ENCODE data around the gene NTF3. TPM values are rescaled to one million over a fixed set of nuclear protein-coding genes. Genes with fewer than 3 reads are reported as not detected.

The NTF3 gene
- total RNA-seq, 5 donors from 2014 or later (not counting 1 experiment from before 2014, with no cell fraction given) = not detected

DNA sequence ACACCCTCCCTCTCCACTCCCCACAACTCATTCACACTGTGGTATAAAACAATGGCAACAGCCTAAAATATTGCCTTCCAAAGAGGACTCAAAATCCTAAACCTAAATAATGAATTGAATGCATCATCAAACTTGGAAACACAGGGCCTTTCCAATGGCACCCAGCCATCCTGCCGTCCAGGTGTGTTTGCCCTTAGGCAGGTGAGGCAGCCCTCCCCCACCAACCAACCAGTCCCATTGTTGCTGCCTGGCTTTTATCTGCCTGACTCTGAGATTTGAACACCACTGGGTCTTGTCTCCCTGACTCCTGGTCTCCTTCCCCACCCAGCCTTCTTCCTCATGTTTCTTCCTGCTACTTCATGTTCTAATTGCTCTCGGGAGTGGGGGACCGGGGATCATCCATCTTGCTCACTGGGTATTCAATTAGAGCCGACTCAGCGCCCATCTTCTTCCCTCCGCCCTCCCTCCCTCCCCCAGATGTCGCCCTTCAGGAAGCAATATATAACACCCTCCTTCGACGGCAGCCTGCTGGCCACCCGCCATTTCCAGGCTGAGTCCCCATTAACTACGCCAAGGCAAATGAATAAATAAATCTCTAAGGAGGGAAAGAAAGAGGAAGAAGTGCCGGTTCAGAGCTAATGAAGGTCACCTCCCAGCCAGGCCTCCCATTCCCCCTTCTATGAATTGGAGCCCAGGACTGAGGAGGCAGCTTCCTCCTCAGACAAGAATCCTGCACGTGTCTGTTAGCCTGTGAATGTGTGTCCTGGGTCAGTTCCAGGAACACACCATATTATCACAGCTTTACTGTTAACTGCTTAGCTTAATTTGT, 36.3 kb upstream of the NTF3 start:
- H3K4me1 Mint-ChIP-seq = no peaks in the 10 kb centered on the region
- Histone ChIP-seq H3K27me3 (replicated peaks in 1 of 2; ENCODE audit: control insufficient read depth in 2 of 2, extremely low read depth in 1 of 2, insufficient read depth in 2 of 2, low read length in 1 of 2) (no peaks in the 10 kb centered on the region), H3K9me3 (no peaks in the 10 kb centered on the region), H3K36me3 (ENCODE audit: control insufficient read depth in 2 of 2, extremely low read depth in 1 of 2, insufficient read depth in 1 of 2, low read length in 1 of 2) (no peaks in the 10 kb centered on the region), H3K27ac (ENCODE audit: low read length) (no peak overlapping the region), H3K4me3 (ENCODE audit: control insufficient read depth in 1 of 2, extremely low read depth in 1 of 2, low read length in 1 of 2) (no peak overlapping the region), H3K4me1 (ENCODE audit: control insufficient read depth in 1 of 2, extremely low read depth in 1 of 2, insufficient read depth in 2 of 2, low read length in 2 of 2) (no peaks in the 10 kb centered on the region)
- no peaks in the 10 kb centered on the region for H3K9me3 Mint-ChIP-seq
- ATAC-seq (replicated peaks in 1 of 4) = no peak
- peaks cover 5 to 11% of the 10 kb centered on the region in 2 donors for H3K27me3 Mint-ChIP-seq
- DNase-seq = no peak
- WGBS (ENCODE audit: insufficient coverage) = 42% methylated on average over 4 of the region's 13 CpGs
- H3K4me3 Mint-ChIP-seq = no peak overlapping the region
- ChIA-PET CTCF (interaction anchor here in 1 of 2 donors (0.5 kb wide), 1 partner anchor 17 kb away, joined by 4 read pairs; no protein-coding TSS in a partner anchor), POLR2A (no interaction called here)
- H3K27ac Mint-ChIP-seq = no peak overlapping the region
- H3K36me3 Mint-ChIP-seq = no peaks in the 10 kb centered on the region

- H3K36me3 Mint-ChIP-seq = no peaks in the 10 kb centered on the region
- no peaks in the 10 kb centered on the region for H3K4me1 Mint-ChIP-seq
- ATAC-seq (replicated peaks in 1 of 4) = no peak
- Histone ChIP-seq H3K27ac (ENCODE audit: low read length) (no peak overlapping the region), H3K4me1 (ENCODE audit: control insufficient read depth in 1 of 2, extremely low read depth in 1 of 2, insufficient read depth in 2 of 2, low read length in 2 of 2) (no peaks in the 10 kb centered on the region), H3K4me3 (ENCODE audit: control insufficient read depth in 1 of 2, extremely low read depth in 1 of 2, low read length in 1 of 2) (no peak overlapping the region), H3K36me3 (ENCODE audit: control insufficient read depth in 2 of 2, extremely low read depth in 1 of 2, insufficient read depth in 1 of 2, low read length in 1 of 2) (no peaks in the 10 kb centered on the region), H3K27me3 (replicated peaks in 1 of 2; ENCODE audit: control insufficient read depth in 2 of 2, extremely low read depth in 1 of 2, insufficient read depth in 2 of 2, low read length in 1 of 2) (no peaks in the 10 kb centered on the region), H3K9me3 (no peaks in the 10 kb centered on the region)
- POLR2A ChIA-PET = no interaction called here
- peaks cover 5 to 12% of the 10 kb centered on the region in 2 donors for H3K27me3 Mint-ChIP-seq
- no peaks in the 10 kb centered on the region for H3K9me3 Mint-ChIP-seq
- H3K4me3 Mint-ChIP-seq = no peak overlapping the region
- CTCF ChIA-PET = interaction anchor here in 1 of 2 donors (0.5 kb wide), 1 partner anchor 16 kb away, joined by 4 read pairs; no protein-coding TSS in a partner anchor
- no CpG with 5 or more reads among the region's 1 CpG for WGBS (ENCODE audit: insufficient coverage)
- DNase-seq = no peak
- H3K27ac Mint-ChIP-seq = no peak overlapping the region
These were observed 35.4 kb upstream of the NTF3 start for GRCh38 chr12:5396541-5396940.

GRCh38 chr12:5399266-5399665, 32.6 kb upstream of the NTF3 start:
- H3K27ac Mint-ChIP-seq = no peak overlapping the region
- H3K36me3 Mint-ChIP-seq = no peaks in the 10 kb centered on the region
- ATAC-seq (replicated peaks in 1 of 4) (no peak), DNase-seq (no peak)
- H3K36me3 ChIP-seq (ENCODE audit: control insufficient read depth in 2 of 2, extremely low read depth in 1 of 2, insufficient read depth in 1 of 2, low read length in 1 of 2) = no peaks in the 10 kb centered on the region
- peaks cover 8 to 19% of the 10 kb centered on the region in 2 donors for H3K27me3 Mint-ChIP-seq
- H3K27me3 ChIP-seq (replicated peaks in 1 of 2; ENCODE audit: control insufficient read depth in 2 of 2, extremely low read depth in 1 of 2, insufficient read depth in 2 of 2, low read length in 1 of 2) = no peaks in the 10 kb centered on the region
- CTCF ChIA-PET = no interaction called here
- no peaks in the 10 kb centered on the region for H3K4me1 ChIP-seq (ENCODE audit: control insufficient read depth in 1 of 2, extremely low read depth in 1 of 2, insufficient read depth in 2 of 2, low read length in 2 of 2)
- no peak overlapping the region for H3K4me3 Mint-ChIP-seq
- POLR2A ChIA-PET = no interaction called here
- no peak overlapping the region for H3K27ac ChIP-seq (ENCODE audit: low read length)
- H3K4me1 Mint-ChIP-seq = no peaks in the 10 kb centered on the region
- no peaks in the 10 kb centered on the region for H3K9me3 ChIP-seq
- H3K9me3 Mint-ChIP-seq = no peaks in the 10 kb centered on the region
- WGBS (ENCODE audit: insufficient coverage) = no CpG with 5 or more reads among the region's 2 CpGs
- no peak overlapping the region for H3K4me3 ChIP-seq (ENCODE audit: control insufficient read depth in 1 of 2, extremely low read depth in 1 of 2, low read length in 1 of 2)

- Mint-ChIP-seq H3K9me3 (peaks cover 0 to 3% (median 0%) of the 10 kb centered on the region in 3 donors), H3K27me3 (peaks cover 8 to 36% of the 10 kb centered on the region in 2 donors), H3K36me3 (no peaks in the 10 kb centered on the region), H3K27ac (no peak overlapping the region), H3K4me1 (no peaks in the 10 kb centered on the region), H3K4me3 (no peak overlapping the region)
- DNase-seq = no peak
- POLR2A ChIA-PET = no interaction called here
- no peak for ATAC-seq (replicated peaks in 1 of 4)
- Histone ChIP-seq H3K36me3 (ENCODE audit: control insufficient read depth in 2 of 2, extremely low read depth in 1 of 2, insufficient read depth in 1 of 2, low read length in 1 of 2) (no peaks in the 10 kb centered on the region), H3K27me3 (replicated peaks in 1 of 2; ENCODE audit: control insufficient read depth in 2 of 2, extremely low read depth in 1 of 2, insufficient read depth in 2 of 2, low read length in 1 of 2) (no peaks in the 10 kb centered on the region), H3K4me1 (ENCODE audit: control insufficient read depth in 1 of 2, extremely low read depth in 1 of 2, insufficient read depth in 2 of 2, low read length in 2 of 2) (no peaks in the 10 kb centered on the region), H3K4me3 (ENCODE audit: control insufficient read depth in 1 of 2, extremely low read depth in 1 of 2, low read length in 1 of 2) (no peak overlapping the region), H3K9me3 (no peaks in the 10 kb centered on the region), H3K27ac (ENCODE audit: low read length) (no peak overlapping the region)
- CTCF ChIA-PET = no interaction called here
- 0% methylated on average over 1 of the region's 8 CpGs for WGBS (ENCODE audit: insufficient coverage)
These were observed 29.6 kb upstream of the NTF3 start for GRCh38 chr12:5402009-5402935.

DNA sequence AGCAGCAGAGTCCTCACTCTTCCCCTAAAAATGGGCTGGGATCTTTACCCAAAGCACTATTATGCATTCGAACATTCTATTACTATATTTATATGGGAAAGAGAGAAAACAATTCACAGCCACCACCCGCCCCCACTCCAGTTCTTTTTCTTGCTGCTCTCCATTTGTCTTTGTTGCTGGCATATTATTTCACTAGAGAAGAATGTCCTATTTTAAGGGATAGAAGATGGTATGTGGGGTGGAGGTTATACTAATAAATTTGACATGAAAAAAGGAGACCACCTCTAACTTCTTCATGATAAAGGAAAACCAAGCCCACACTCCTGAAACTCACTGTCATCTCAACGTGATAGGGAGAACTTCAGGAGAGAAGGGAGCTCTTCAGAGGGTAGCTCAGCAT, 28.5 kb upstream of the NTF3 start:
- H3K27me3 Mint-ChIP-seq = peaks cover 6 to 36% of the 10 kb centered on the region in 2 donors

DNA sequence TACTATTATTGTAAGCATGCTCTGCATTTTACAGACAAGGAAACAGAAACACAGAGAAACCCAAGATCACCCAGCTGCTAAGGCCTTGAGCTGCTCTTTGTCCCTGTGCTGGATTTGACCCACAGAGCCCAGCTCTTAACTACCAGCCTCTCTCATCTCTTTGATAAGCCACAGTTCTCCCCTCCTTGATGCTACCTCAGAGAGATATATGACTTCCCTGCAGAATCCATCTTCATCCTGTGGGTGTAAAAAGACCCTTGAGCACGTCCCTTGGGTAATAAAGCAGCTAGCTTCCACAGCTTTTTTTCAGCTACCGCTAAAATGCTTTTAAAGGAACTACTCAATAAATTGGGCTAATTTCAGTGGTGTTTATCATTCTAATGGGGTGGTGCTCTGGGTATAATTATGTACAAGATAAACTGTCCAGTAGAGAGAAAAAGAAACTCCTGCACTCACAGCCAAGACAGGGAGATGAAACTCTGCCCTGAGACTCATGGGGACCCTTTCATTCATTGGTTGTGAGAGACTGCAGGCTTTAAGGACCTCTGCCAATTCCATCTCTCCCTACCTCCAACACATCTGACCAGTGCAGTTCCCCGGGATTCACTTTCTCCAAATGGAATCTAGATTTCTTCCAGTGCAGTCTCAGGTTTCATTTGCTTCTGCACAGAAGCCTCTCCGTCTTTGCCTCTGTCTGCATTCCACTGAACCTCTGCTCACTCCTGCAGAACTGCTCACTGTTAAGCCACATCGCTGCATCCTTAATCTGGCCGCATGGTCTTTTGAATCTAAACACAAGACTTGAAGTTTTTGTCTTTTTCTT, 24.7 kb upstream of the NTF3 start:
- no peak overlapping the region for H3K27ac Mint-ChIP-seq
- WGBS (ENCODE audit: insufficient coverage) = 96% methylated on average over 2 of the region's 6 CpGs

More for the DNA sequence above, 28.5 kb upstream of the NTF3 start:
- ATAC-seq (replicated peaks in 1 of 4) (no peak), DNase-seq (no peak)
- WGBS (ENCODE audit: insufficient coverage) = no CpG with 5 or more reads among the region's 3 CpGs
- Histone ChIP-seq H3K27ac (ENCODE audit: low read length) (no peak overlapping the region), H3K4me3 (ENCODE audit: control insufficient read depth in 1 of 2, extremely low read depth in 1 of 2, low read length in 1 of 2) (no peak overlapping the region), H3K36me3 (ENCODE audit: control insufficient read depth in 2 of 2, extremely low read depth in 1 of 2, insufficient read depth in 1 of 2, low read length in 1 of 2) (no peaks in the 10 kb centered on the region), H3K9me3 (no peaks in the 10 kb centered on the region), H3K4me1 (ENCODE audit: control insufficient read depth in 1 of 2, extremely low read depth in 1 of 2, insufficient read depth in 2 of 2, low read length in 2 of 2) (no peaks in the 10 kb centered on the region), H3K27me3 (replicated peaks in 1 of 2; ENCODE audit: control insufficient read depth in 2 of 2, extremely low read depth in 1 of 2, insufficient read depth in 2 of 2, low read length in 1 of 2) (no peaks in the 10 kb centered on the region)
- Mint-ChIP-seq H3K27ac (no peak overlapping the region), H3K4me1 (no peaks in the 10 kb centered on the region), H3K36me3 (no peaks in the 10 kb centered on the region), H3K9me3 (peaks cover 0 to 3% (median 0%) of the 10 kb centered on the region in 3 donors), H3K4me3 (no peak overlapping the region)
- ChIA-PET CTCF (no interaction called here), POLR2A (no interaction called here)

More for the DNA sequence above, 24.7 kb upstream of the NTF3 start:
- ChIA-PET POLR2A (interaction anchor here in 1 of 2 donors (0.6 kb wide), 1 partner anchor 208 kb away, joined by 6 read pairs; no protein-coding TSS in a partner anchor), CTCF (no interaction called here)
- H3K27ac ChIP-seq (ENCODE audit: low read length) = no peak overlapping the region
- Mint-ChIP-seq H3K27me3 (peaks cover 2 to 29% of the 10 kb centered on the region in 2 donors), H3K36me3 (no peaks in the 10 kb centered on the region), H3K4me1 (no peaks in the 10 kb centered on the region), H3K9me3 (peaks cover 3 to 6% (median 5%) of the 10 kb centered on the region in 3 donors), H3K4me3 (no peak overlapping the region)
- no peaks in the 10 kb centered on the region for H3K9me3 ChIP-seq
- H3K4me3 ChIP-seq (ENCODE audit: control insufficient read depth in 1 of 2, extremely low read depth in 1 of 2, low read length in 1 of 2) = no peak overlapping the region
- no peaks in the 10 kb centered on the region for H3K27me3 ChIP-seq (replicated peaks in 1 of 2; ENCODE audit: control insufficient read depth in 2 of 2, extremely low read depth in 1 of 2, insufficient read depth in 2 of 2, low read length in 1 of 2)
- H3K36me3 ChIP-seq (ENCODE audit: control insufficient read depth in 2 of 2, extremely low read depth in 1 of 2, insufficient read depth in 1 of 2, low read length in 1 of 2) = no peaks in the 10 kb centered on the region
- ATAC-seq (replicated peaks in 1 of 4) (no peak), DNase-seq (no peak)
- no peaks in the 10 kb centered on the region for H3K4me1 ChIP-seq (ENCODE audit: control insufficient read depth in 1 of 2, extremely low read depth in 1 of 2, insufficient read depth in 2 of 2, low read length in 2 of 2)

Data from T-cell (primary cell).